Renal pelvis (tissue), 4 donors: ENCODE data around the gene SFTPA2. TPM values are rescaled to one million over a fixed set of nuclear protein-coding genes. Genes with fewer than 3 reads are reported as not detected.
"Not testable (repeated sequence)": the region's sequence is repeated elsewhere in the genome, so short reads cannot be mapped to it uniquely, and the experiment has no call there.

Experiments
- DNase-seq: peaks from one replicate; pipeline ENCODE4 v3.0.0-alpha.2; 2013
- polyA plus RNA-seq, 3 donors: library from polyadenylated mRNA; unstranded; fragments of 120-200 nt; gene quantifications; one replicate each; pipeline ENCODE4 v1.2.1, GENCODE V29; 2013; ENCODE audit not compliant: insufficient read length in 3 of 3

Gene SFTPA2
- polyA plus RNA-seq, 3 donors, result 0.13 TPM; not detected in 1

DNA sequence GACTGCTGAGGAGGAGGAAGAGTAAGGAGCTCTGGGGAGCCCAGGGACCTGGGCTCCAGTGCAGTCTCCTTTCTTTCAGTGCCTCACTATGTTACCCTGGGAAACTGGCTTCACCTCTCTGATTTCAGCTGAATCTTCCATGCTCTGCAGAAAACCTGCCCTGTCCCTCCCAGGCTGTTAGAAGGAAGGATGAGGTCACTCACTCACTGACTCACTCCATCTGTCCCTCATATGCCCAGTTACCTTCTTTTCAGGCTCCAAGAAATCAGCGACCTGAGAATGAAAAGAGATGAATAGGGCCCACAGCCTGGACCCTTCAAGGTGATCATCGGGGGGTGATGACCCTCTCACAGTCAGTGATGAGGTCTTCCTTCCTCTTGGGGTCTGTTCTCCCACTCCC, 481 bp downstream of the SFTPA2 start:
- no peak for DNase-seq

DNA sequence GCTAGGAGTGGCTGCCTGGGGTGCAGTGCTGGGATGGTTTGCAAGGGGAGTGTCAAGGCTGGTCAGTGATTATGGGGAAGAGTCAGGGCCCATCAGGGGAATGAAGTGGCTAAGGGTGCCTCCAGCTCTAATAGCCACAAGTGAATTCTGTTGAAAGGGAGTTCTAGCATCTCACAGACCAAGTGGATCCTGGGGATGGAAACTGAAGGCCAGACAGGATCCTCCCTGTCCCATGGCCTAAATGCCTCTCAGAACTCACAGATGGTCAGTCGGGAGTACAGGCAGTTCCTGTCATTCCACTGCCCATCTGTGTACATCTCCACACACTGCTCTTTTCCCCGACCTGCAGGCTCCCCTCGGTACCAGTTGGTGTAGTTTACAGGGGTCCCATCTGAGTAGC, 3.2 kb downstream of the SFTPA2 start:
- not testable (repeated sequence) for DNase-seq

DNA sequence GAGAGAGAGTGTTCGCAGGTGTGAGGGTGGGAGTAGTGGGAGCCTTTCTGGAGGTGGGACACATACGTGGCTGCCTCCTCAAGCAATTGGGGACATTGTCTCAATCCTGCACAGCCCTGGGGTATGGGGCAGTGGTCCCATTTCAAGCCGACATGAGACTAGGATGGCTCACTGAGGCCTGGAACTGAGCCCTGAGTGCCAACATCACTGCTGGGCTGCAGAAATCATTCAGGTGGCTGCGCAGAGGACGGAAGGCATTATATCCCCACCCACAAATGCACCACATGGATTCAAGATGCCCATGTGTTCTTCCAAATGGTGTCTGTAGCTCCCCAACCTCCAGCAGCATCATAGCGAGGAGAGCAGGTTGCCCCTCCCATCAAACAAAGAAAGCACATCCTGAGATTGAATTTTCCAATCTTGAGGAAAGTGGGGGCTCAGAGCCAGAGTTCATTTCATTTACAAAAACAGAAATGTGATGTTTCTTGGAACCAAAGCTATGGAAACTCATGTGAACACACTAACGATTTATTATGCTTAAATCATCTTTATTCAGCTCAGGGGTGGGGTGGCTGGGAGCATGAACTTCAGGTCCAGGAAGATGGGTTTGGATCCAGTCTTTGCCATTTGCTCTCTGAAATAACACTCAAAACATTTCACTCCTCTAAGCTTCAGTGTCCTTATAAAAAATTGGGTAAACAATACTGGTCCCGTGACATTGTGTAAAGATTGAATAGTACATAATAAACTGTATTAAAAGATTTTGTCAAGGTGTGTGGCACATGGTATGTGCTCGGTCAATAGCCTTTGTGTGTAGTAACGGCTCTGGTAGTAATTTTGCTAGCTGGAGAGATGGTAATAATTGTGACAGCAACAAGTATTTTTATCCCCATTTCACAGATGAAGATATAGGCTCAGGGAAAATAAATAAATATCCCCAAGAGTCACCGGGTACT, 4.6 kb downstream of the SFTPA2 start:
- no peak for DNase-seq

DNA sequence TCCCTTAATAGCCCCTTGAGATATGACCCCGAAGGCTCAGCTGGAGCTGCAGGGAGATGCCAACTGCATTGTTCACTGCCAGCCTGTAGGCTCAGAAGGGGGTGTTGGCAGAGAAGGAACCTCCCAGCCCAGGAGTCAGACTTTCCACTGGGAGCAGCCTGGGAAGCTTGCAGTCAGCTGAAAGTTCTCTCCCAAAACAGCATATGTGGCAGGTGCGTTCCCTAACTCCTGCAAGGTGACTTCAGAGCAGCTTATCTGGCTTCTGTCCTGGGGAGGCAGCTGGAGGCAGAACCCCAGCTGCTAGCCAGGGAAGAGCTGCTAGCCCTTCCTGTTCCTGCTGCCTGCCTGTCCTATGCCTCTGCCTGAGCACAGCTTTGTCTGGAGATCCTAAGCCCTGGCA, 8.1 kb downstream of the SFTPA2 start:
- DNase-seq, result no peak

DNA sequence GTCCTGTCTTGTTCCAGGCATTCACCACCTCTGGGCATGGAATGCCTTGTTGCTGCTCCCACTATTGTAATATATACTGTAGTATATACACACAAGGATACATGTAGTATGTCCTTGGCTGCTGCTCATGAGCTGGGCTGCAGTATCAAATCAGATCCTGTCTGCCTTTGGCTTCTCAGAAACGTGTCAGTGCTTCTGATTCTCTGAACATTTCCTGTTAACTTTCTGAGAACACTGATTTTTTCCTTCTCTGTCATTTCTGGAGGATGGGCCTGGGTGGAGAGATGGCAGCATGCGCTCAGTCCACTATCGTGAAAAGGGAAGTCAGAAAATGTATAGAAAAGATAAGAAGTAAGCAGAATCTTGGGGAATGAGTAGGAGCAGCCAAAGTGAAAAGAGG, 12.2 kb downstream of the SFTPA2 start:
- no peak for DNase-seq

DNA sequence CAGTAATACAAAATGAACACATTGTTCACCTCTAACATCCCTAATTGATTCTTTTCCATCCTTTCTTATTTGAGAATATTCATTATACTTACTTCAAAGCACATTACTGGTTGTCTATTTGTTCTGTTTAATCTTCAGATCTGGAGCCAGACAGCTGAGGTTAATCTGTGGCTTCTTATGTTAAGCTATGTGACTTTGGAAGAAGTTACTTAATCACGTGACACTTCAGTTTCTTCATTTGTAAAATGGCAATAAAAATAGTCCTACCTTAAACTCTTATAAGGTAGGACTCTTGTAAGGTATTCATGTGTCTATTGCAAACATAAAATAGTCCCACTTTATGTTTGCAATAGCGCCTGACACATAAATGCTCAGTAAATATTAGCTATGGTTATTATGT, 13.1 kb downstream of the SFTPA2 start:
- DNase-seq, result not testable (repeated sequence)

DNA sequence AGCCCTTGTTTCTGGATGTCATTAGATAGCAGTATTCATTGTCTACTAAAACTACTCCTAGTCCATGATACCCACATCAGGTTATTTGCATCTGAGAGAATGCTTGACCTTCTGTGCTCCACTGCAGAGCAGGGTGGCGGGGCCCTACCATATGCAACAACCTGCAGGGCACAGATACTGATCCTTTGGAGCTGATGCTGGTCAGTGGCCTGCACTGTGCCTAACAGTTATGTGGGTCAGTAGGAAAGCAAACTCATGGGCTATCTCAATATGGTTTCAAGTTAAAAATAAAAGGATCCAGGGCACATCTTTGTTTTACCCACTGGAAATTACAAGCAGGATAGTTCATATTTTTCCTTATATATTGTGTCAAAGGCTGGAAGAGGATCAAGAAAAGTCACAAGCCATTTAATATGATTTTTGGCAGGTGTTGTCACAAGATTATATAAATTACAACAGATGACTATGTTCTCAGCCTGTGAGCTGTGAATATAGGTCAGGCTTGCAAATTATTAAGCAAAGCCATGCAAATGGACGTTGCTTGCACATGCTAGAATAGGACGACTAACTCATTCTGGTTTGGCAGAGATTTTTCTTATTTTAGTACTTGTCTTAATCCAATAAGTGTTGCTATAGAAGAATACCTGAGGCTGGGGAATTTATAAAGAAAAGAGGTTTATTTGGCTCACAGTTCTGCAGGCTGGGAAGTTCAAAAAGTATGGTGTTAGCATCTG, 15.1 kb downstream of the SFTPA2 start:
- DNase-seq, result not testable (repeated sequence)

DNA sequence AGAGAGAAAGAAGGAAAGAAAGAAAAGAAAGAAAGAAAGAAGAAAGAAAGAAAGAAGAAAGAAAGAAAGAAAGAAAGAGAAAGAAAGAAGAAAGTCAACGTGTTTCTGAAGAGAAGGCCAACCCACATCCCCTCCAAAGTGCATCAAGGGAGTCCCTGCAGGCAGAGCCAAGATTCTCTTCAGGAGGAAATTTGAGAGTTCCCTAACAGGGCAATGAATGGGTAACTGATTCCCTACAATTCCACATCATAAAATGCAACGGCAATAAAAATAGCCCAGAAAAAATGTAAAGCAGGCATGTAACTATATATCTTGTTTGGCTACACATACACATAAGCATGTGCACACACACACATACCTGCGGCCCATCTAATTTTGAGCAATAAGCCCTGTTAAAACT, 15.8 kb downstream of the SFTPA2 start:
- DNase-seq, result not testable (repeated sequence)

DNA sequence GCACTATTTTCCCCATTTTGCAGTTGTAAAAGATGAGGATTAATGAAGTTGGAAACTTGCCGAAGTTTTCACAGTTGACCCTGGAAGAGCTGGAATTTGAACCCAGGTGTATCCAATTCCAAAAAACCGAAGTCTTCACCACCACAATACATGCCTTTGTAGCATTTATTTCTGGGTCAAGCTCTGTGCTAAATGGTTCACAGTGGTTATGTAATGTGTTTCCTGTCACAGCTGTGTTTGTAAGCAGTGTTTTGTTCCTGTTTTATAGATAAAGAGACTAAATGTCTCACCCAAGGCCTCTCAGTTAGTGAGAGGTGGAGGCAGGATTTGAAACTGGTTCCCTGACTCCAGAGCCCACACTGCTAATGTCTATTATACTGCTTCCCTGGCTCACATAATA, 17.6 kb downstream of the SFTPA2 start:
- no peak for DNase-seq

DNA sequence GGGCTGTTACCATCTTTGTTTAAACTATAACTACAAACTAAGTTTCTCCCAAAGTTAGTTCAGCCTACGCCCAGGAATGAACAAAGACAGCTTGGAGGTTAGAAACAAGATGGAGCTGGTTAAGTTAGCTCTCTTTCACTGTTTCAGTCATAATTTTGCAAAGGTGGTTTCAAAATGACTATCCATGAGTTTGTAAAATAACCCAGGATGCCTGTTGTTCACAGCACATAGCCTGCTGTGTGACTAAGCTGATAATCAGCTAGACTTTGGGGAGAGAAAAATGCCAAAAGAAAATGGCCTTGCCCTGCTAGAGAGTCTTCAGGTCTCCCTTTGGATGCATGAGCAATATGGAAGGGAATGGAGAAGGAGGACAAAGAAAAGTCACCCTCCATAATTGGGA, 19.3 kb downstream of the SFTPA2 start:
- DNase-seq, result not testable (repeated sequence)

DNA sequence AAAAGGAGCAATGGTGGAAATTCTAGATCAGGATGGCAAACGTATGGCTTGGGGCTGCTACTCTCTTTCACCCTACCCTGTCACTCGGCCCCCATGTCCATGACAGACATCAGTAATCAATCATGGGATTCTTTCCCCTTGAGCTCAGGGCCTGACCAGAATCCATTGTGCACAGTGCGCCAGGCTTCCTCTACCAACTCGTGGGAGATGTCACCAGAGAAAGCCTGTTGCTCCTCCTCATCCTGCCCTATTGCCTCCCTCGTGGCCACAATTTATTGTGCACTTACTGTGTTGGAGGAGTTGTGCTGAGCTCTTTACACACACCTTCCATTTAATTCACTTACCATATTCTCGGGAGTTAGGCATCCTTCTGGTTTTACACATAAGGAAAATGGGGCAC, 21.9 kb downstream of the SFTPA2 start:
- DNase-seq, result not testable (repeated sequence)

DNA sequence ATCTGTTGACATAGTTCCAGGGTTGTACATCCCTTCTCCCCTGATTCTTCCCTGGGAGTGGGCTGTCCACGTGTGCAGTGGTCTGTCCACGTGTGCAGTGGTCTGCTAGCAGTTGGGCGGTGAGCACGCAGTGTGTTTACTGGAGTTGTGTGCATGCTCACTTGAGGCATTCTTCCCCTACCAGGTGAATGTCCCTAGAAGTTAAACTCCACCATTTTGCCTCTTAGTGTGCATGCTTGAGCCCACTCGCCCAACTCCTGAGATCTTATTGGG, 26.4 kb downstream of the SFTPA2 start:
- not testable (repeated sequence) for DNase-seq

DNA sequence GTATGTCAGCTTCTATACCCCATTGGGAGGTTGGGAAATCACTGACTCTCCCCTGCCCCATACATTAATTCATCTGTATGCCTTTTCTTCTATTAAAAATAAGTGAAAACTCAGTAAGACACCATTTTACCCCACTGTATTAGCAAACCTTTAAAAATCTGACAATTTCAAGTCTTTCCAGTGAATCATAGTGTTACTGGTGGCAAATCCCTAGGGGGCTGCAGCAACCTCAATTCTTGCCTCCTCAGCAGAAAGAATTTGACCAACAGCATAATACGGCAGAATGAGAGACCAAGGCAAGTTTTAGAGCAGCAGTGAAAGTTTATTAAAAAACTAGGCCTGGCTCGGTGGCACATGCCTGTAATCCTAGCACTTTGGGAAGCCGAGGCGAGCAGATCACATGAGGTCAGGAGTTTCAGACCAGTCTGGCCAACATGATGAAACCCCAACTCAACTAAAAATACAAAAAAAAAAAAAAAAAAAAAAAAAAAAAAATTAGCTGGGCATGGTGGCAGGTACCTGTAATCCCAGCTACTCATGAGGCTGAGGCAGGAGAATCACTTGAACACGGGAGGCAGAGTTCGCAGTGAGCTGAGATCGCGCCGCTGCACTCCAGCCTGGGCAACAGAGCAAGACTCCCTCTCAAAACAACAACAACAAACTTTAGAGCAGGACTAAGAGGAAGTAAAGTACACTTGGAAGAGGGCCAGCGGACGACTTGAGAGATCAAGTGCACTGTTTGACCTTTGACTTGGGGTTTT, 26.9 kb downstream of the SFTPA2 start:
- not testable (repeated sequence) for DNase-seq

DNA sequence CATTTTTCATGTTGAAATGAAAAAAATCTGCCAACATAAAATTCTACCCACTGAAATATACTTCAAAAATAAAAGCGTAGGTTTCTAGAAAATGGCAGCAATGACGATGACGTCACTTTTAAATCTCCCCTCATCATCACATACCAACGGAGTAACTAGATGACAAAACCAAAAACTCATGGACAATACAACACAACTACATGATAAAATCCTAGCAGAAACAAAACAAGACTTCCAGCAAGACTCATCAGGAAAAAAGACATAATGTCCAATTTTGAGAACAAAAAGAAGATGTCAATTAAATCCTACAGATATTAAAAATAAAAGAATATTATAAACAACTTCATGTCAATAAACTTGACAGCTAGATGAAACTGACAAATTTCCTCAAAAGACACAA, 31.9 kb downstream of the SFTPA2 start:
- DNase-seq, result not testable (repeated sequence)

DNA sequence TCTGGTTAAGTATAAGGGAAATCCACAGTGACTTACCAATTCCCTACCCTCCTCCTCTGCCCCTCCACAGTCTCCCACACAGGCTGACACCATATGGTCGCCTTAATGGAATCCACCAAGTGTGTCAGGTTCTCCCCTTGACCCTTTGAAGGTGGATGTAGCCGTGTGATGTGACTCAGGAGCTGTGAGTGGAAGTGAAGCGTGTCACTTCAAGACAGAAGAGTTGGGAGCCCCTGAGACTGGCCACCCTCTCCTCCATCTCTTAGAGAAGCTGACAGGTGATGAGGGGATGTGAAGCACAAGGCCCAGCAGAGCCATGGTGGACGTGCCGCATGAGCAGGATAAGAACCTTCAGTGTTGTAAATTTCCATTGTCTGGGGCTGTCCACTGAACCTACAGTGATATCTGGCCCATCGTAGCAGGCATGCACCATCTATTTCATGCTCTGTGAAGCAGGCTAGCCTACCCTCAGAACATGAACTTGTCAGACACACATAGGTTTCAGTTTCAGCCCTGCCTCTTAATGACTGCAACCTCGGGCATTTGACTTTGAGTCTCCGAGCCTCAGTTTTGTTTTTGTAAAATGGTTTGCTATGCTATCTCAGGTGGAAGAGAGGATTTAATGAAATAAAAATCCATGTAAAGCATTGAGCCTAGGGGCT, 35.0 kb downstream of the SFTPA2 start:
- not testable (repeated sequence) for DNase-seq

DNA sequence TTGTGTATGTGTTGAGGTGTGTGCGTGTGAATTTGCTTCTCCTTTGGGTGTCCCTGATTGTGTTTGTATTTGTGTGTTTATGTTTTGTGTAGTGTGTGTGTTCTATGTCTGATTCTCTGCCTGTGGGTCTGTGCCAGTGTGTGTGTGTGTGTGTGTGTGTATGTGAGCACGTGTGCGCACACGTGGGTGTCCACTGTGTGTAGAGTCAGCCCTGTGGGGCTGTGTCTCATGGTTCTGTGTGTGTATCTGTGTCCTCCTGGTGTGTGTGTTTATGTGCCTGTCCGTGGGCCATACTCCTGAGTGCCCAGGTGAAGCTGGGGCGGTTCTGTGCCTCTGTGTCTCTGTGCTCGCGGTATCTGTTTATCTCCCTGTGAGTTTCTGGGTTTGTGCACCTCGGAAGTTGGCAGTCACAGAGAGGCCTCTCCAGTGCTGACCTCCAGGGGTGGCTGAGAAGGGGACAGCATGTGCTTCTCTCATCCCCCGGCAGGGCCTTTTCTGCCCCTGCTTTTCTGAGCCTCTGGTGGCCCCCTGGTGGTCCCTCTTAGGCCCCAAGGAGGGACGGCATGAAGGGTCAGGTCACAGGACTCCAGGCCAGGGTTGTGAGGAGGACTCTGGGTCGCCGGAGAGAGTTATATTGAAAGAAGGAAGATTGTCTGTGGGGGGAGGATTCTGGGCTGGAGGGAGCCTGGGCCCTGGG, 36.9 kb downstream of the SFTPA2 start:
- DNase-seq, result not testable (repeated sequence)

DNA sequence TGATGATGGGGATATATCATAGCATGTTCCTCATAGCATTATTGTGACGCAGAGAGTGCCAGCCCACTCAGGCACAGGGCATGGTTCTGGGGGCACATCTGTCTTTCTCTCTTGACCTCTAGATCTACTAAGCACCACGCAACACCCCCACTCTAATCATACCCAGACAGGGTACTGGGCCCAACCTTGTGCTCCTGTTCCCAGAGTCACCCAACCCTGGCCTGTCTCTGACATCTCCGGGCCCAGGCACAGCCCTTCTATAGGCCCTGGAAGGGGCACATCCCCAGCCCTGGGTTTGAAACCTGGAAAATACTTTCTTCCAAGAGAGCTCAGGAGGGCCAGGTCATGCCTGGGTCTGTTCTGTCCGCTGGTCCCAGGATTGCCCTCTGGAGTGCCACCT, 37.7 kb downstream of the SFTPA2 start:
- DNase-seq, result not testable (repeated sequence)

DNA sequence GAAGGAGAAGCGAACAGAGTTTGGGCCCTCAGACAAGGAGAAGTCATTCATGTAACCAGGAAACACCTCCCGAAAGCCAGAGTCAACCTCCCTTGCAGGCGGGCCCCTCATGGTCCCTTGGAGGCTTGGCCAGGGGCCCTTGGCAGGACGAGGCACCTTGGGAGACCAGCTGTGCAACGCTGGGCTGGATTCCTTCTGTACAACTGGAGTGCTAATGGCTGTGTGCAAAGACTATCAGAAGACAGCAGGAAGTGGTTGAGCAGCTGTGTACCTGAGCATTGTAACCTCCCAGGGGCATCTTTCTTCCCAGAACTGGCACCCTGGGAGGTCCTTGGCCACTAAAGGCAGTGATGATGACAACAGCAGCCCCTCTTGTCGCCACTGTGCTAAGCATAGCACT, 38.5 kb downstream of the SFTPA2 start:
- DNase-seq, result not testable (repeated sequence)

DNA sequence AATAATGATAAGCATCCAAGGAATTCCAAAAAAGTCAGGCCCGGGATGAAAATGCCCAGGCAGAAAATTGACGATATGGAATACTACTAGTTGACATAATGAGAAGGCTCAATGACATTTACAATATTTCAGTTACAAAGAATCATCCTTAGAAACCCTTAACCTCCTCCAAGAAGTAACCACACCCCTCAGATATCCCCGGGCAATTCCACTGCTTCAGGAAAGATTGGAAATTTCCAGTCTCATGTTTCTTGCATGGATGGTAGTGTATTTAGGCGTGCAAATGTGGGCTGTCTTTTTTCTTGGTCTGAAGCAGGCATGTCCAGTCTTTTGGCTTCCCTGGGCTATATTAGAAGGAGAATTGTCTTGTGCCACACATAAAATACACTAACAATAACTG, 42.6 kb downstream of the SFTPA2 start:
- not testable (repeated sequence) for DNase-seq

DNA sequence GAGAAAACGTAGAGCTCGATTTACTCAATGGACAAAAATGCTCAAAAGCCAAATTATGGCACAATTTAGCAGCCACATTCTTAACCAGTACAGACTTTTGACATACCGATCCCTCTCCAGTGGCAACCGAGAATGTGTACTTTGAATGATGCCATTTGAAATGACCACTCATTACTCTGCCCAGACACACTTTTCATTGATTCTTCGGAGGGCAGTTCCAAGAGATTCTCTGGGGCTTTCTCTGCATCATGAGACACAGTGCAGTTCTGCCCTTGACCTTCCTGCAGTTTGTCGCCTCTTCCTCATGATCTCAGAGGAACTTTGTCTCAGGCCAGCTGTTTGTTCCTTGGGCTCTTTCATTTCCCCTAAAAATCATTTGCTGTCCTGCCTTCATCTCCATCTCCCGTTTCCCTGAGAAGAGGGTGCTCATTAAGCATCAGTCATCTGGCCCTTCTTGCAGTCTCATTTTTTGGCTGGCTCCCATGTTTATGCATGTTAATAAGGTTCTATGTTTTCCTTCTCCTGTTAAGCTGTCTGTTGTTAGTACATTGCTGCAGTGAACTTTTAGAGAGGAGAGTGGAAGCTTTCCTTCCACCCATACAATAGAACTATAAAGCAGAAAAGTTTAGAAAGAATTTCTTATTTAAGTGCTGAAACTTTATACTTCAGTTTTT, 43.5 kb downstream of the SFTPA2 start:
- not testable (repeated sequence) for DNase-seq
